GM21529 (cell line): Measurements from ENCODE around the gene MZB1.

ENCODE experiments used
- ATAC-seq: cut with Tn5 transposase; IDR thresholded peaks from one replicate; pipeline ENCODE4 v1.9.1; 2021; ENCODE audit not compliant: unreplicated experiment

The MZB1 gene

GRCh38 chr5:139340051-139340450 lies 49.7 kb downstream of the MZB1 start:
- ATAC-seq = no peak
